Nephron (organoid): Measurements from ENCODE around the gene PLEKHA1.
A peak's percentile ranks its signal among the peaks of the same experiment; 100 is the strongest.

ENCODE experiments used
- H3K27ac Mint-ChIP-seq, 3 experiments: 2 replicates each; pipeline ENCODE4 v1.8.0; 2020; ENCODE audit warnings: mixed read lengths in 3 of 3, mild to moderate bottlenecking in 2 of 3, moderate library complexity in 1 of 3
- H3K27me3 Mint-ChIP-seq: 2 replicates; pipeline ENCODE4 v1.8.0; 2021; ENCODE audit warnings: low read depth, mild to moderate bottlenecking, moderate library complexity, mixed read lengths
- H3K36me3 Mint-ChIP-seq: 2 replicates; pipeline ENCODE4 v1.8.0; 2020; ENCODE audit warnings: low read depth, mixed read lengths
- H3K4me1 Mint-ChIP-seq: 2 replicates; pipeline ENCODE4 v1.8.0; 2020; ENCODE audit warnings: mixed read lengths
- H3K4me3 Mint-ChIP-seq, 3 experiments: 2 replicates each; pipeline ENCODE4 v1.8.0; 2020; ENCODE audit warnings: mild to moderate bottlenecking in 3 of 3, mixed read lengths in 3 of 3, moderate library complexity in 2 of 3
- H3K9me3 Mint-ChIP-seq: 2 replicates; pipeline ENCODE4 v1.8.0; 2020; ENCODE audit warnings: mixed read lengths
- CTCF ChIP-seq, 3 experiments: fragments of 200-600 bp; sonication (generic); IDR thresholded peaks; one replicate each; pipeline ENCODE4 v1.5.0; 2021; ENCODE audit warnings: antibody characterized with exemption in 3 of 3; ENCODE audit not compliant: unreplicated experiment in 3 of 3

Gene PLEKHA1

GRCh38 chr10:122480146-122480833 is 105.8 kb downstream of the PLEKHA1 start:
- peak overlapping the region in 1 of 3 experiments; percentile 63 for H3K27ac Mint-ChIP-seq

GRCh38 chr10:122481296-122482056 is 107.0 kb downstream of the PLEKHA1 start:
- no peak overlapping the region for H3K27ac Mint-ChIP-seq
- peaks cover 3% of the 10 kb centered on the region for H3K9me3 Mint-ChIP-seq
- TF ChIP-seq CTCF (IDR thresholded peaks at IDR 0.05; ENCODE audit: unreplicated experiment in 3 of 3) = no peak
- peaks cover 5% of the 10 kb centered on the region for H3K36me3 Mint-ChIP-seq
- peaks cover 4% of the 10 kb centered on the region for H3K27me3 Mint-ChIP-seq
- H3K4me1 Mint-ChIP-seq = peaks cover 42% of the 10 kb centered on the region
- H3K4me3 Mint-ChIP-seq = no peak overlapping the region

More at GRCh38 chr10:122480146-122480833, 105.8 kb downstream of the PLEKHA1 start:
- no peak for TF ChIP-seq CTCF (IDR thresholded peaks at IDR 0.05; ENCODE audit: unreplicated experiment in 3 of 3)
- Mint-ChIP-seq H3K4me1 (peaks cover 42% of the 10 kb centered on the region), H3K36me3 (peaks cover 5% of the 10 kb centered on the region), H3K9me3 (peaks cover 3% of the 10 kb centered on the region), H3K27me3 (peaks cover 6% of the 10 kb centered on the region), H3K4me3 (no peak overlapping the region)
